Measurements from ENCODE around the gene AMOTL1.

- TF ChIP-seq CTCF (IDR thresholded peaks at IDR 0.05) = no peak
- no peak for TF ChIP-seq POLR2A (IDR thresholded peaks at IDR 0.05)
These were observed 158.1 kb downstream of the AMOTL1 start for GRCh38 chr11:94926271-94926625.
